Natural killer cell treated with Interleukin-12 subunit alpha and Interleukin-12 subunit beta and Interleukin-15 and Interleukin-18, amount 100 ng/mL, for 72 hours (primary cell): Measurements from ENCODE around the gene VASN. TPM values are rescaled to one million over a fixed set of nuclear protein-coding genes. Genes with fewer than 3 reads are reported as not detected.
A peak's percentile ranks its signal among the peaks of the same experiment; 100 is the strongest.

Experiments
- ATAC-seq, 2 donors: fragments of 150-1000 bp; cut with Tn5 transposase in 1 of 2; sonication (Bioruptor Pico), chemical (Tn5 transposase) in 1 of 2; 2 replicates each; pipeline ENCODE4 v1.10.0; 2021
- DNase-seq: peaks from one replicate; pipeline ENCODE4 v3.0.0; 2022; ENCODE audit warnings: low spot score
- H3K27ac Mint-ChIP-seq, 2 donors: 1 replicate in 1 of 2; 2 replicates in 1 of 2; pipeline ENCODE4 v1.8.0; 2022; ENCODE audit warnings: mixed read lengths in 2 of 2, mild to moderate bottlenecking in 1 of 2, moderate library complexity in 1 of 2
- H3K27me3 Mint-ChIP-seq, 2 donors: 1 replicate in 1 of 2; 2 replicates in 1 of 2; pipeline ENCODE4 v1.8.0; 2022; ENCODE audit warnings: mixed read lengths in 2 of 2
- H3K36me3 Mint-ChIP-seq: one replicate; pipeline ENCODE4 v1.8.0; 2022; ENCODE audit warnings: mixed read lengths
- H3K4me1 Mint-ChIP-seq, 2 donors: 1 replicate in 1 of 2; 2 replicates in 1 of 2; pipeline ENCODE4 v1.8.0; 2022; ENCODE audit warnings: low read depth in 2 of 2, mixed read lengths in 2 of 2, mild to moderate bottlenecking in 1 of 2
- H3K4me3 Mint-ChIP-seq: one replicate; pipeline ENCODE4 v1.8.0; 2022; ENCODE audit warnings: mixed read lengths
- H3K9me3 Mint-ChIP-seq: 2 replicates; pipeline ENCODE4 v1.8.0; 2022; ENCODE audit warnings: mixed read lengths
- total RNA-seq, 2 donors: library from RNA; stranded (reverse); gene quantifications; one replicate each; pipeline ENCODE4 v1.2.3, GENCODE V29; 2022

The VASN gene
- total RNA-seq, 2 donors from 2014 or later = 0.33 TPM; not detected in 1

- DNase-seq = no peak
- Mint-ChIP-seq H3K9me3 (no peaks in the 10 kb centered on the region), H3K4me1 (peaks cover 26 to 30% of the 10 kb centered on the region in 2 donors), H3K27ac (peak overlapping the region; percentile 98 to 99), H3K27me3 (no peaks in the 10 kb centered on the region), H3K4me3 (peak overlapping the region; percentile 93), H3K36me3 (peaks cover 10% of the 10 kb centered on the region)
- no peak for ATAC-seq
Observed at GRCh38 chr16:4426722-4427372, 55.2 kb downstream of the VASN start.

- no peak for DNase-seq
- peaks cover 26 to 34% of the 10 kb centered on the region in 2 donors for H3K4me1 Mint-ChIP-seq
- no peaks in the 10 kb centered on the region for H3K27me3 Mint-ChIP-seq
- H3K36me3 Mint-ChIP-seq = peaks cover 15% of the 10 kb centered on the region
- H3K27ac Mint-ChIP-seq = peak overlapping the region in 1 of 2 donors; percentile 70
- no peak overlapping the region for H3K4me3 Mint-ChIP-seq
- ATAC-seq = no peak
- H3K9me3 Mint-ChIP-seq = no peaks in the 10 kb centered on the region
Observed at GRCh38 chr16:4428500-4428899, 56.9 kb downstream of the VASN start.

GRCh38 chr16:4431023-4431422 is 59.4 kb downstream of the VASN start:
- H3K27me3 Mint-ChIP-seq = no peaks in the 10 kb centered on the region
- no peak overlapping the region for H3K4me3 Mint-ChIP-seq
- peaks cover 20 to 33% of the 10 kb centered on the region in 2 donors for H3K4me1 Mint-ChIP-seq
- H3K36me3 Mint-ChIP-seq = peaks cover 35% of the 10 kb centered on the region
- H3K27ac Mint-ChIP-seq = peak overlapping the region in 1 of 2 donors; percentile 21
- H3K9me3 Mint-ChIP-seq = no peaks in the 10 kb centered on the region
- ATAC-seq = no peak
- no peak for DNase-seq

Other genes with a start within 250 kb of the VASN start
- not detected for gene SRL, start 129.8 kb upstream of the VASN start, total RNA-seq
- gene TFAP4, start 98.8 kb upstream of the VASN start, total RNA-seq = 10 to 100 TPM; 10.8 to 46.2 TPM
- under 1 TPM; 0.31 to 0.43 TPM for gene GLIS2, start 55.8 kb upstream of the VASN start, total RNA-seq
- 100 to 1,000 TPM in 1 of 2 donors, 10 to 100 TPM in 1; 59.0 to 114 TPM for gene PAM16, start 20.5 kb upstream of the VASN start, total RNA-seq
- 100 to 1,000 TPM; 140 to 166 TPM for gene CORO7, start 44.7 kb downstream of the VASN start, total RNA-seq
- 10 to 100 TPM; 55.0 to 99.8 TPM for gene DNAJA3, start 54.0 kb downstream of the VASN start, total RNA-seq
- 10 to 100 TPM; 40.7 to 80.9 TPM for gene NMRAL1, start 102.8 kb downstream of the VASN start, total RNA-seq
- 100 to 1,000 TPM in 1 of 2 donors, 10 to 100 TPM in 1; 99.5 to 102 TPM for gene HMOX2, start 104.5 kb downstream of the VASN start, total RNA-seq
- 10 to 100 TPM; 24.5 to 28.2 TPM for gene CDIP1, start 166.9 kb downstream of the VASN start, total RNA-seq
- gene C16orf96, start 184.5 kb downstream of the VASN start, total RNA-seq = not detected
- 10 to 100 TPM; 17.4 to 27.9 TPM for gene UBALD1, start 243.0 kb downstream of the VASN start, total RNA-seq